Activated CD4-positive, alpha-beta T cell treated with anti-CD3 and anti-CD28 coated beads for 1 hour (primary cell): ENCODE data around the gene SPESP1.
"Not testable (repeated sequence)": the region's sequence is repeated elsewhere in the genome, so short reads cannot be mapped to it uniquely, and the experiment has no call there.

Experiments
- DNase-seq: peaks from one replicate; pipeline ENCODE4 v3.0.0-alpha.2; 2020

Gene SPESP1

GRCh38 chr15:68930268-68931022, at the start of gene SPESP1:
TSS of gene SPESP1 (plus strand) at chr15:68930525. CDS start at chr15:68930654, 129 bp downstream.
- peak; percentile 39 for DNase-seq

- no peak for DNase-seq
Measured at GRCh38 chr15:68885070-68885469, 45.3 kb upstream of the SPESP1 start.

- DNase-seq = no peak
Measured at GRCh38 chr15:68887120-68887519, 43.2 kb upstream of the SPESP1 start.

- DNase-seq = no peak
Measured at GRCh38 chr15:68887819-68888218, 42.5 kb upstream of the SPESP1 start.

- no peak for DNase-seq
Measured at GRCh38 chr15:68888419-68888818, 41.9 kb upstream of the SPESP1 start.

- no peak for DNase-seq
Measured at GRCh38 chr15:68894208-68894607, 36.1 kb upstream of the SPESP1 start.

GRCh38 chr15:68896178-68896577, 34.1 kb upstream of the SPESP1 start:
- no peak for DNase-seq

GRCh38 chr15:68897016-68897415, 33.3 kb upstream of the SPESP1 start:
- DNase-seq = no peak

GRCh38 chr15:68900027-68900426, 30.3 kb upstream of the SPESP1 start:
- DNase-seq = no peak

- DNase-seq = no peak
Measured at GRCh38 chr15:68907396-68907923, 22.9 kb upstream of the SPESP1 start.

GRCh38 chr15:68909601-68910100, 20.7 kb upstream of the SPESP1 start:
- DNase-seq = no peak

- no peak for DNase-seq
Measured at GRCh38 chr15:68910341-68910740, 20.0 kb upstream of the SPESP1 start.

- DNase-seq = no peak
Measured at GRCh38 chr15:68910816-68911215, 19.5 kb upstream of the SPESP1 start.

- DNase-seq = no peak
Measured at GRCh38 chr15:68921926-68922325, 8.4 kb upstream of the SPESP1 start.

GRCh38 chr15:68924866-68925560, 5.3 kb upstream of the SPESP1 start:
- peak; percentile 38 for DNase-seq

- no peak for DNase-seq
Measured at GRCh38 chr15:68933001-68933400, 2.7 kb downstream of the SPESP1 start.

GRCh38 chr15:68934341-68934740, 4.0 kb downstream of the SPESP1 start:
- DNase-seq = no peak

GRCh38 chr15:68935400-68935937, 5.1 kb downstream of the SPESP1 start:
- no peak for DNase-seq

- DNase-seq = no peak
Measured at GRCh38 chr15:68939501-68939900, 9.2 kb downstream of the SPESP1 start.

GRCh38 chr15:68951813-68952212, 21.5 kb downstream of the SPESP1 start:
- DNase-seq = no peak

- no peak for DNase-seq
Measured at GRCh38 chr15:68957696-68958095, 27.4 kb downstream of the SPESP1 start.

GRCh38 chr15:68958597-68958996, 28.3 kb downstream of the SPESP1 start:
- DNase-seq = no peak

GRCh38 chr15:68962465-68962864, 32.1 kb downstream of the SPESP1 start:
- DNase-seq = no peak

- not testable (repeated sequence) for DNase-seq
Measured at GRCh38 chr15:68963719-68964118, 33.4 kb downstream of the SPESP1 start.
